Measurements from ENCODE around the gene FAM171A1. TPM values are rescaled to one million over a fixed set of nuclear protein-coding genes. Genes with fewer than 3 reads are reported as not detected.
"Not testable (repeated sequence)": the region's sequence is repeated elsewhere in the genome, so short reads cannot be mapped to it uniquely, and the experiment has no call there.

FAM171A1 gene
- total and polyA plus RNA-seq, 4 donors = 3.4 to 23.5 (median 9.7) TPM

DNA sequence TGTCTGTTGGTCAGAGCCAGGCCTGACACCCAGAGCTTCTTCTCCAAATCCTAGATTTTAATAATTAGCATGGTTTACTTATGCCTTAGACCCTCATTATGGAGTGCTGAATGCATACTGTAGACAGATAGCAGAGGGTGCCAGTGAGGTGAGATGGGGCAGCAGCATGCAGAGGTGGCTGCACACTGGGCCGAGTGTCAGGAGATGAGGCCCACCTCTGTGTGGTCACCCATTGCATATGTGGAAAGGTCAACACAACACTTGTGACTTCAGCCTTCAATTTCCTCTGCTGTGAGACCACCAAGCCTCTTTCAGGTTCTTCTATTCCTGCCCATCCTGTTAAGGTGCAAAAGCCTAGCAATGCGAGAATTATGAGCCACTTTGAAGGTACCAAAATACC is 162.9 kb downstream of the FAM171A1 start:
- Histone ChIP-seq H3K4me3 (no peak overlapping the region), H3K27ac (ENCODE audit: low read depth in 1 of 2, low read length in 1 of 2) (no peak overlapping the region), H3K36me3 (ENCODE audit: control insufficient read depth in 4 of 4, insufficient read depth in 4 of 4, low read length in 4 of 4) (peaks cover 0 to 22% (median 6%) of the 10 kb centered on the region in 4 donors), H3K9ac (ENCODE audit: insufficient read depth in 1 of 2, low read length in 2 of 2) (no peak overlapping the region), H3K9me3 (ENCODE audit: control insufficient read depth in 4 of 4, insufficient read depth in 3 of 4, low read length in 3 of 4) (peaks cover 0 to 3% (median 0%) of the 10 kb centered on the region in 4 donors), H3K27me3 (ENCODE audit: control insufficient read depth in 3 of 3, insufficient read depth in 3 of 3, low read length in 2 of 3) (no peaks in the 10 kb centered on the region), H3K4me1 (ENCODE audit: control insufficient read depth in 5 of 5, insufficient read depth in 5 of 5, low read length in 5 of 5) (peaks cover 0 to 3% (median 0%) of the 10 kb centered on the region in 5 donors)
- ATAC-seq (ENCODE audit: insufficient read depth, low FRiP score) (no peak), DNase-seq (no peak)
- TF ChIP-seq, protein P1, sequence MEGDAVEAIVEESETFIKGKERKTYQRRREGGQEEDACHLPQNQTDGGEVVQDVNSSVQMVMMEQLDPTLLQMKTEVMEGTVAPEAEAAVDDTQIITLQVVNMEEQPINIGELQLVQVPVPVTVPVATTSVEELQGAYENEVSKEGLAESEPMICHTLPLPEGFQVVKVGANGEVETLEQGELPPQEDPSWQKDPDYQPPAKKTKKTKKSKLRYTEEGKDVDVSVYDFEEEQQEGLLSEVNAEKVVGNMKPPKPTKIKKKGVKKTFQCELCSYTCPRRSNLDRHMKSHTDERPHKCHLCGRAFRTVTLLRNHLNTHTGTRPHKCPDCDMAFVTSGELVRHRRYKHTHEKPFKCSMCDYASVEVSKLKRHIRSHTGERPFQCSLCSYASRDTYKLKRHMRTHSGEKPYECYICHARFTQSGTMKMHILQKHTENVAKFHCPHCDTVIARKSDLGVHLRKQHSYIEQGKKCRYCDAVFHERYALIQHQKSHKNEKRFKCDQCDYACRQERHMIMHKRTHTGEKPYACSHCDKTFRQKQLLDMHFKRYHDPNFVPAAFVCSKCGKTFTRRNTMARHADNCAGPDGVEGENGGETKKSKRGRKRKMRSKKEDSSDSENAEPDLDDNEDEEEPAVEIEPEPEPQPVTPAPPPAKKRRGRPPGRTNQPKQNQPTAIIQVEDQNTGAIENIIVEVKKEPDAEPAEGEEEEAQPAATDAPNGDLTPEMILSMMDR (IDR thresholded peaks at IDR 0.05; ENCODE audit: control extremely low read depth, extremely low read depth) = no peak
- 88 to 100% methylated on average over 2 of the region's 2 CpGs for WGBS, 2 donors

DNA sequence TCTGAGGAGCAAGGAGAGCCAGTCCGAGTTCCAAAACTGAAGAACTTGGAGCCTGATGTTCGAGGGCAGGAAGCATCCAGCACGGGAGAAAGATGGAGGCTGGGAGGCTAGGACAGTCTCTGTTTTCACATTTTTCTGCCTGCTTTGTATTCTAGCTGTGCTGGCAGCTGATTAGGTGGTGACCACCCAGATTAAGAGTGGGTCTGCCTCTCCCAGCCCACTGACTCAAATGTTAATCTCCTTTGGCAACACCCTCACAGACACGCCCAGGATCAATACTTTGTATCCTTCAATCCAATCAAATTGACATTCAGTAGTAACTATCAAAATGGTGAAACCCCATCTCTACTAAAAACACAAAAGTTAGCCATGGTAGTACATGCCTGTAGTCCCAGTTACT is 163.7 kb downstream of the FAM171A1 start:
- not testable (repeated sequence) for DNase-seq; H3K9ac ChIP-seq (ENCODE audit: insufficient read depth in 1 of 2, low read length in 2 of 2)
- 93 to 99% methylated on average over 4 of the region's 4 CpGs for WGBS, 2 donors

DNA sequence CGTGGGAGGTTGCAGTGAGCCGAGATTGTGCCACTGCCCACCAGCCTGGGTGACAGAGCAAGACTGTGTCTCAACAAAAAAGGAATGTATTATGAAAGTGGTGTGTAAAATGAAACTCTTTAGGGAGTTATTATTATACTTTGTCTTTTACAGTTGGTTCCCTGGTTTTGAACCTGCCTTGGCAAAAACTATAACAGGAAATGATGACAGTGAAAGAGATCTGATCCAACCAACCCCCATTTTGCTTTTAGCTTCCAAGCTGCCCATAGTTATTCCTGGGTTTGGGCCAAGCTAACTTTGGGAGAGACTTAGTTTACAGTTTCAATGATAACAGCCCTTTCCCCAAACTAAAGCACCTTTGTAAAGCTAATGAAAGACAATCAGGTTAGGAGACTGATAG is 168.4 kb downstream of the FAM171A1 start:
- 92 to 93% methylated on average over 2 of the region's 2 CpGs for WGBS, 2 donors
- Histone ChIP-seq H3K4me3 (no peak overlapping the region), H3K27me3 (ENCODE audit: control insufficient read depth in 3 of 3, insufficient read depth in 3 of 3, low read length in 2 of 3) (no peaks in the 10 kb centered on the region), H3K9ac (ENCODE audit: insufficient read depth in 1 of 2, low read length in 2 of 2) (no peak overlapping the region), H3K9me3 (ENCODE audit: control insufficient read depth in 4 of 4, insufficient read depth in 3 of 4, low read length in 3 of 4) (no peaks in the 10 kb centered on the region), H3K4me1 (ENCODE audit: control insufficient read depth in 5 of 5, insufficient read depth in 5 of 5, low read length in 5 of 5) (peaks cover 0 to 4% (median 0%) of the 10 kb centered on the region in 5 donors), H3K36me3 (ENCODE audit: control insufficient read depth in 4 of 4, insufficient read depth in 4 of 4, low read length in 4 of 4) (peaks cover 0 to 5% (median 1%) of the 10 kb centered on the region in 4 donors), H3K27ac (ENCODE audit: low read depth in 1 of 2, low read length in 1 of 2) (no peak overlapping the region)
- TF ChIP-seq, protein P1 (IDR thresholded peaks at IDR 0.05; ENCODE audit: control extremely low read depth, extremely low read depth) = no peak
- DNase-seq (no peak), ATAC-seq (ENCODE audit: insufficient read depth, low FRiP score) (no peak)

More for the DNA sequence above, 163.7 kb downstream of the FAM171A1 start:
- H3K4me3 ChIP-seq; H3K4me1 ChIP-seq (ENCODE audit: control insufficient read depth in 5 of 5, insufficient read depth in 5 of 5, low read length in 5 of 5); H3K27ac ChIP-seq (ENCODE audit: low read depth in 1 of 2, low read length in 1 of 2); ATAC-seq (ENCODE audit: insufficient read depth, low FRiP score); H3K9me3 ChIP-seq (ENCODE audit: control insufficient read depth in 4 of 4, insufficient read depth in 3 of 4, low read length in 3 of 4); H3K27me3 ChIP-seq (ENCODE audit: control insufficient read depth in 3 of 3, insufficient read depth in 3 of 3, low read length in 2 of 3): not testable (repeated sequence)
- peaks cover 0 to 14% (median 2%) of the 10 kb centered on the region in 4 donors for H3K36me3 ChIP-seq (ENCODE audit: control insufficient read depth in 4 of 4, insufficient read depth in 4 of 4, low read length in 4 of 4)

DNA sequence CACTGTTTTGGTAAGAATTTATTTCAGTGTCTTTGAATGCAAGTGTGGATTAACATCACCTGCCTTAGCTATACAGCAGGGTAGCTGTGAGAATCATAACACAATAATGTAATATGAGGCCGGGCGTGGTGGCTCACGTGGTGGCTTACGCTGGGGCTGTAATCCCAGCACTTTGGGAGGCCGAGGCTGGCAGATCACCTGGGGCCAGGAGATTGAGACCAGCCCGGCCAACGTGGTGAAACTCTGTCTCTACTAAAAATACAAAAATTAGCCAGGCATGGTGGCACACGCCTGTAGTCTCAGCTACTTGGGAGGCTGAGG is 168.8 kb downstream of the FAM171A1 start:
- H3K4me1 ChIP-seq (ENCODE audit: control insufficient read depth in 5 of 5, insufficient read depth in 5 of 5, low read length in 5 of 5); H3K9ac ChIP-seq (ENCODE audit: insufficient read depth in 1 of 2, low read length in 2 of 2); H3K27ac ChIP-seq (ENCODE audit: low read depth in 1 of 2, low read length in 1 of 2); H3K4me3 ChIP-seq; H3K9me3 ChIP-seq (ENCODE audit: control insufficient read depth in 4 of 4, insufficient read depth in 3 of 4, low read length in 3 of 4); DNase-seq; ATAC-seq (ENCODE audit: insufficient read depth, low FRiP score); H3K36me3 ChIP-seq (ENCODE audit: control insufficient read depth in 4 of 4, insufficient read depth in 4 of 4, low read length in 4 of 4); H3K27me3 ChIP-seq (ENCODE audit: control insufficient read depth in 3 of 3, insufficient read depth in 3 of 3, low read length in 2 of 3): not testable (repeated sequence)
- WGBS, 2 donors = 97% methylated on average over 8 of the region's 8 CpGs

Data from lung (tissue), 12 donors.